AG10803 (cell line): ENCODE results near the gene TLK1.

Experiments
- DNase-seq: peaks from one replicate; pipeline ENCODE4 v3.0.0; 2010; ENCODE audit warnings: low read depth
- H3K4me3 ChIP-seq: 2 replicates; pipeline ENCODE4 v1.5.1; 2011; ENCODE audit warnings: mild to moderate bottlenecking, low read length, control low read depth
- TF ChIP-seq, protein P1 (sequence below): conservative IDR thresholded peaks from 2 replicates; pipeline ENCODE4 v1.5.1; 2011; ENCODE audit warnings: mild to moderate bottlenecking, low read length, control low read depth, inconsistent platforms

TLK1 gene

DNA sequence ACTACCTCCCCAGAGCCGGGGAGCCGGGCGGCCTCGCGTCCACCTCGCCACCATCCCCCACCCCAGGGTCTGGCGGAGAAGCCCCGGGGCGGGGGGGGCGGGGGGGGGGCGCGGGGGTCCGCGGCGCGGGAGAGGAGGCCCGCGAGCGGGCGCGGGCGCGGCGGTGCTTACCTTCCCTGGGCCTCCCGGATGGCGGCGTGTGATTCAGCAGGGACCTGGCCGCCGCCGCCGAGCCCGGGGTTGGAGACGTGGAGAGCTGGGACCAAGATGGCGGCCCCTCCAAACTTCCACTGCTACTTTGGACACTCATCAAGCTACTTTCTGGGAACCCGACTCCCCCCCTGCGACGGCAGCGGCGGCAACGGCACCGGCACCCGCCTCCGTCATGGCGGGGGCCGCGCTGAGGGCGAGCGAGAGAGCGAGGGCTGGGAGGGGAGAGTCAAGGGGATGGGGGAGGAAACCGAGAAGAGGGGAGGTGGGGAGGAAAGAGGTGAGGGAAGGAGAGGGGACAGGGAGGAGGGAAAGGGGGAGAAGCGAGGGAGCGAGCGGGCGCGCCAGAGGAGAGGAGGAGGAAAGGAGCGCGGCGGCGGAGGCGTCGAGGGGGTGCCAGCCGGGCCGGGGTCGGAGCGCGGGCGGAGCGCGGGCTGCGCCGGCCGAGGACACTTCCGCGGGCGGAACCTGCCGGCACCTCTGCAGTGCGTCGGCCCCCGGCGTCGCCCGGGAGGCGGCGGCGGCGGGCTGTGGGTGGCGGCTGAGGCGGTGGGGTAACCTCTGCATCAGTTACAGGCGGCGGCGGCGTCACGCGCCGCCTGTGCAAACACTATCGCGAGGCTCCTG, at the start of gene TLK1:
Gene TLK1 (minus strand): TSS at position 775 of the 837 bp plus-strand sequence. CDS start 465 bp downstream, at position 310.
- TF ChIP-seq, protein P1, sequence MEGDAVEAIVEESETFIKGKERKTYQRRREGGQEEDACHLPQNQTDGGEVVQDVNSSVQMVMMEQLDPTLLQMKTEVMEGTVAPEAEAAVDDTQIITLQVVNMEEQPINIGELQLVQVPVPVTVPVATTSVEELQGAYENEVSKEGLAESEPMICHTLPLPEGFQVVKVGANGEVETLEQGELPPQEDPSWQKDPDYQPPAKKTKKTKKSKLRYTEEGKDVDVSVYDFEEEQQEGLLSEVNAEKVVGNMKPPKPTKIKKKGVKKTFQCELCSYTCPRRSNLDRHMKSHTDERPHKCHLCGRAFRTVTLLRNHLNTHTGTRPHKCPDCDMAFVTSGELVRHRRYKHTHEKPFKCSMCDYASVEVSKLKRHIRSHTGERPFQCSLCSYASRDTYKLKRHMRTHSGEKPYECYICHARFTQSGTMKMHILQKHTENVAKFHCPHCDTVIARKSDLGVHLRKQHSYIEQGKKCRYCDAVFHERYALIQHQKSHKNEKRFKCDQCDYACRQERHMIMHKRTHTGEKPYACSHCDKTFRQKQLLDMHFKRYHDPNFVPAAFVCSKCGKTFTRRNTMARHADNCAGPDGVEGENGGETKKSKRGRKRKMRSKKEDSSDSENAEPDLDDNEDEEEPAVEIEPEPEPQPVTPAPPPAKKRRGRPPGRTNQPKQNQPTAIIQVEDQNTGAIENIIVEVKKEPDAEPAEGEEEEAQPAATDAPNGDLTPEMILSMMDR: no peak
- peak; percentile 70 for DNase-seq
- H3K4me3 ChIP-seq: peak within 1 kb of the TSS; percentile 86

DNA sequence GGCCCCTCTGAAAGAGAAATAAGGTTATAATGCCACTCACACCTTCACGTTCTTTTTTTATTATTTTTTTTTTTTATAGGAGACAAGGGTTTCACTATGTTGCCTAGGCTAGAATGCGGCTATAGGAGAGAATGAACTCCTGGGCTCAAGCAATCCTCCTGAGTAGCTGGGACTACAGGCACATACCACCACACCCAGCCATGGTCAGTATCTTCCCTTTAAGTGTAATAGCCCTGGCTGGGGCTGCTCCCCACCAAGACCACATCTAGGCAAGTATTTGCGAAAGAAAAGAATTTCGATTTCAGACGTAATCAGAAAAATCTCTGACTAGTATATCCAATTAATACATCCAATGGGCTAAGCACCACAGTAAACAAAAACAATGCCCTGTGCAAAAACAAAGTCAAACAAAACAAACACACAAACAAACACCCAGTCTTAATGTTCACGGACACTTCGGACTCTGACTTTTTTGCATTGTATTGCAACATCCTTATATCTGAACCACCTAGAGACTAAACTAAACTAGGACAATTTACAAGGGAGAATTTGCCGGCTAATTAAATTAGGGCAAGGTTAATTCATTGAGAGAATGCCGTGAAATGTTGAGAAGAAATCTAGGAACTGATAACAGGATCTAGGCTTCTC, 49.6 kb upstream of the TLK1 start:
- H3K4me3 ChIP-seq: no peak overlapping the region
- no peak for DNase-seq
- TF ChIP-seq, protein P1: no peak

DNA sequence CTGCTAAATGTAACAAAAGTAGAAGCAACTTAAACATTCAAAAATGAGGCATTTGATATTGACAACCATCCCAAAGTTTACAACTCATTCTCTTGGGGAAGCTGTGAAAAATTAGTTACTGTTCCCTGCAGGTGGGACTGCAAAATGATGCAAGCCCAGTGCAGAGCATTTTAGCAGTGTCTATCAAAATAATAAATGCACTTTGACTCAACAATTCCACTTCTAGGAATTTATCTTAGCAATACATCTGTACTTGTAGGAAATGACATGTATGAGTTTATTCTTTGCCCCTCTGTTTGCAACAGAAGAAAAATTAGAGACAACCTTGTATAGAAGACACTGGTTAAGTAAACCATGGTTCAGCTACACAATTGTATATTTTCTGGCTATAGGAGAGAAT, 48.0 kb upstream of the TLK1 start:
- TF ChIP-seq, protein P1: no peak
- H3K4me3 ChIP-seq: no peak overlapping the region
- no peak for DNase-seq

DNA sequence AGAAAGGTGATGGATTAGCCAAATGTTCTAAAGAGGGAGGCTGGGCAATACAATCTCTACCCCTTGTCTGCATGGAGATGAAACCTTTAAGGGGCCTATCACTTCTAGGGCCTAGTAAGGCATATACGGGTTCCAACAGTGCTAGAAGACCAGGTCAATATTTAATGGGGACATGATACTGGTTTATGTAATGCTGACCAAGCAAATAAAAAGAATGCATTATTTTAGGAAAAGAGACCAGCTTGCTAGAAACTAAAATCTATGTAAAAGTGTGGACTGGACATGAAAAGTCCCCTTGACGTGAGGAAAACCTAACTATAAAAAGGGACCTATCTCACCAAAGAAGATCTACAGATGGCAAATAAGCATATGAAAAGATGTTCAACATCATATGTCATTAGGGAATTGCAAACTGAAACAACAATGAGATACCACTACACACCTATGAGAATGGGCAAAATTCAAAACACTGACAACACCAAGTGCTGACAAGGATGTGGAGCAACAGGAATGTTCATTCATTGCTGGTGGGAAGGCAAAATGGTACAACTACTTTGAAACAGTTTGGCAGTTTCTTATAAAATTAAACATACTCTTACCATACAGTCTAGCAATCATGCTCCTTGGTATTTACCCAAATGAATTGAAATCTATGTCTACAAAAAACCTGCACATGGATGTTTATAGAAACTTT, 45.9 kb upstream of the TLK1 start:
- no peak for DNase-seq
- H3K4me3 ChIP-seq: no peak overlapping the region
- TF ChIP-seq, protein P1: no peak

DNA sequence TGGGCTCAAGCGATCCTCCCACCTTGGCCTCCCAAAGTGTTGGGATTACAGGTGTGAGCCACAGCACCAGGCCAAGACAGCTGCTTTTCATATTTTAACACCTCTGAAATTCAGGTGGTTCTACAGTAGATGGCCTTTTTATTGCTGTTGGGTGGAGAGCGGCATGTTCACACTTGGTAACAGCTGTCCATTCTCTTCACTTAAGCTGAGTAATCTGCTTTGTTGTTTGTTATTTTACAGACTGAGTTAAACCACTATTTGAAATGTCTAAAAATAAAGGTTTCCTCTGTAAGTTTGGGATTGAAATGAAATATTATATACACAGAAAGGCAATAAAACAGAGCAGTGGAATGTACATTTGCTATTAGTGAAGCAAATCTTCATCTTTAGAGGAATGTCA, 44.9 kb upstream of the TLK1 start:
- no peak for DNase-seq
- TF ChIP-seq, protein P1: no peak
- H3K4me3 ChIP-seq: no peak overlapping the region

DNA sequence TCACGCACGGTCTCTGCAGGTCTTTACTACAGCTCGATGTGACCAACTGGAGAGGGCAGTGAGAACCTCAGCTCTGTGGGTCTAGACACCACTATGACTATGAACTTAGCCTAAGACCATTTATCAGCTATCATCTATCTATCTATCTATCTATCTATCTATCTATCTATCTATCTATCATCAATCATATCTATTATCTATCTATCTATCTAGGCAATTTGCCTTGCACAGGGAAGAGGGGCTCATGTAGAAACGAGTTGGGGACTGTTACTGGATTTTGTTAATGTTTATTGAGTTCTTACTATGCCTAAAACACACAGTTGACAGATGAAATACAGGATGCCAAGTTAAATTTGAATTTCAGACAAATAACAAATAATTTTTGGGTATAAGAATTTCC, 41.1 kb upstream of the TLK1 start:
- no peak for DNase-seq
- TF ChIP-seq, protein P1: no peak
- H3K4me3 ChIP-seq: no peak overlapping the region
